Mesenchymal stem cell (in vitro differentiated cells and primary cell): ENCODE measurements around the gene EXOC3.
A peak's percentile ranks its signal among the peaks of the same experiment; 100 is the strongest.
"Not testable (repeated sequence)": the region's sequence is repeated elsewhere in the genome, so short reads cannot be mapped to it uniquely, and the experiment has no call there.

Source experiments
- DNase-seq: peaks from one replicate; pipeline ENCODE4 v3.0.0-alpha.2; 2013
- H2AFZ ChIP-seq: one replicate; pipeline ENCODE4 v1.6.1; 2013; ENCODE audit warnings: low read depth, mild to moderate bottlenecking, control low read depth, inconsistent platforms, low read length, moderate library complexity
- H2AK5ac ChIP-seq: 2 replicates; pipeline ENCODE4 v1.6.1; 2013; ENCODE audit warnings: low read length, moderate library complexity, mild to moderate bottlenecking, inconsistent platforms; ENCODE audit not compliant: severe bottlenecking
- H2BK120ac ChIP-seq: one replicate; pipeline ENCODE4 v1.6.1; 2013; ENCODE audit warnings: low read depth, mild to moderate bottlenecking, inconsistent platforms, low read length, moderate library complexity
- H2BK12ac ChIP-seq, 2 experiments: one replicate each; pipeline ENCODE4 v1.6.1; 2013; ENCODE audit warnings: inconsistent platforms in 2 of 2, low read length in 2 of 2, mild to moderate bottlenecking in 2 of 2, moderate library complexity in 2 of 2, control low read depth in 1 of 2
- H2BK15ac ChIP-seq: one replicate; pipeline ENCODE4 v1.6.1; 2013; ENCODE audit warnings: mild to moderate bottlenecking, low read depth, inconsistent platforms; ENCODE audit not compliant: poor library complexity, severe bottlenecking
- H2BK5ac ChIP-seq: 2 replicates; pipeline ENCODE4 v1.6.1; 2013; ENCODE audit warnings: low read depth, mild to moderate bottlenecking, low read length, control low read depth, inconsistent platforms; ENCODE audit not compliant: poor library complexity, severe bottlenecking
- H3K14ac ChIP-seq, 2 experiments: one replicate each; pipeline ENCODE4 v1.6.1; 2013; ENCODE audit warnings: inconsistent platforms in 2 of 2, low read length in 2 of 2, control low read depth in 1 of 2, mild to moderate bottlenecking in 1 of 2, moderate library complexity in 1 of 2
- H3K18ac ChIP-seq, 2 experiments: one replicate each; pipeline ENCODE4 v1.6.1; 2013; ENCODE audit warnings: inconsistent platforms in 2 of 2, low read length in 2 of 2, control low read depth in 1 of 2, low read depth in 1 of 2, mild to moderate bottlenecking in 1 of 2
- H3K23ac ChIP-seq, 2 experiments: one replicate each; pipeline ENCODE4 v1.6.1; 2013; ENCODE audit warnings: inconsistent platforms in 2 of 2, low read length in 2 of 2, mild to moderate bottlenecking in 2 of 2, moderate library complexity in 2 of 2, control low read depth in 1 of 2
- H3K27ac ChIP-seq: 2 replicates; pipeline ENCODE4 v1.5.1; 2013; ENCODE audit warnings: mild to moderate bottlenecking, moderate library complexity, low read length, control low read depth, inconsistent platforms; ENCODE audit not compliant: poor library complexity, severe bottlenecking
- H3K27me3 ChIP-seq, 2 experiments: 2 replicates each; pipeline versions ENCODE4 v1.6.1 to v1.7.0; 2013; ENCODE audit warnings: low read length in 2 of 2, mild to moderate bottlenecking in 2 of 2, moderate library complexity in 2 of 2, control low read depth in 1 of 2, inconsistent platforms in 1 of 2; ENCODE audit not compliant: control insufficient read depth in 1 of 2, insufficient read depth in 1 of 2
- H3K36me3 ChIP-seq, 2 experiments: 2 replicates each; pipeline versions ENCODE4 v1.6.1 to v1.7.0; 2013; ENCODE audit warnings: low read length in 2 of 2, control low read depth in 1 of 2, inconsistent platforms in 1 of 2, low read depth in 1 of 2, mild to moderate bottlenecking in 1 of 2; ENCODE audit not compliant: insufficient read depth in 2 of 2, control insufficient read depth in 1 of 2
- H3K4ac ChIP-seq, 2 experiments: one replicate each; pipeline ENCODE4 v1.6.1; 2013; ENCODE audit warnings: inconsistent platforms in 2 of 2, low read length in 2 of 2, mild to moderate bottlenecking in 2 of 2, moderate library complexity in 2 of 2, control low read depth in 1 of 2, low read depth in 1 of 2
- H3K4me1 ChIP-seq: 2 replicates; pipeline ENCODE4 v1.6.1; 2013; ENCODE audit warnings: low read depth, low read length, control low read depth; ENCODE audit not compliant: control insufficient read depth, insufficient read depth
- H3K4me2 ChIP-seq: 2 replicates; pipeline ENCODE4 v1.6.1; 2013; ENCODE audit warnings: low read length, mild to moderate bottlenecking, inconsistent platforms; ENCODE audit not compliant: poor library complexity, severe bottlenecking
- H3K4me3 ChIP-seq, 2 experiments: 2 replicates each; pipeline versions ENCODE4 v1.5.1 to v1.7.0; 2013; ENCODE audit warnings: low read length in 2 of 2, mild to moderate bottlenecking in 2 of 2, control low read depth in 1 of 2, low read depth in 1 of 2; ENCODE audit not compliant: insufficient read depth in 1 of 2
- H3K79me1 ChIP-seq: replicated peaks from 2 replicates; pipeline ENCODE4 v1.6.1; 2013; ENCODE audit warnings: mild to moderate bottlenecking, control low read depth, low read length, inconsistent platforms; ENCODE audit not compliant: poor library complexity, severe bottlenecking
- H3K9ac ChIP-seq: 2 replicates; pipeline ENCODE4 v1.7.0; 2013; ENCODE audit warnings: mild to moderate bottlenecking, low read length, moderate library complexity
- H3K9me3 ChIP-seq: 2 replicates; pipeline ENCODE4 v1.7.0; 2013; ENCODE audit warnings: mild to moderate bottlenecking, low read length; ENCODE audit not compliant: control insufficient read depth
- H4K8ac ChIP-seq: one replicate; pipeline ENCODE4 v1.6.1; 2013; ENCODE audit warnings: inconsistent platforms, mild to moderate bottlenecking, low read length, moderate library complexity
- H4K91ac ChIP-seq: one replicate; pipeline ENCODE4 v1.6.1; 2013; ENCODE audit warnings: mild to moderate bottlenecking, low read length, inconsistent platforms
- WGBS: methylation state at CpG from one replicate; pipeline ENCODE4 v1.1.7; 2013; ENCODE audit warnings: mixed read lengths; 5-methylcytosine and 5-hydroxymethylcytosine counted together

The EXOC3 gene

GRCh38 chr5:485946-486491, 43.0 kb downstream of the EXOC3 start:
- Histone ChIP-seq H3K4me3 (no peak overlapping the region), H2BK5ac (no peak overlapping the region), H3K36me3 (no peaks in the 10 kb centered on the region), H4K8ac (no peak overlapping the region), H3K27ac (no peak overlapping the region), H2BK120ac (no peak overlapping the region), H2AFZ (no peak overlapping the region), H3K9me3 (no peaks in the 10 kb centered on the region), H2BK15ac (no peak overlapping the region), H3K4ac (no peak overlapping the region), H3K4me1 (no peaks in the 10 kb centered on the region), H3K9ac (no peak overlapping the region), H3K18ac (no peak overlapping the region), H3K27me3 (peaks cover 8 to 42% of the 10 kb centered on the region in 2 experiments), H2BK12ac (no peak overlapping the region), H2AK5ac (no peak overlapping the region), H3K79me1 (no peaks in the 10 kb centered on the region), H3K14ac (no peak overlapping the region), H4K91ac (peak overlapping the region; percentile 39), H3K4me2 (no peak overlapping the region), H3K23ac (no peak overlapping the region)
- no peak for DNase-seq
- 71% methylated on average over 23 of the region's 23 CpGs for WGBS

- not testable (repeated sequence) for H4K8ac ChIP-seq, H3K36me3 ChIP-seq, H2AFZ ChIP-seq, H3K4me2 ChIP-seq, H3K9me3 ChIP-seq, H3K79me1 ChIP-seq, H3K27ac ChIP-seq, H3K4me1 ChIP-seq, H3K4me3 ChIP-seq, H4K91ac ChIP-seq, H3K4ac ChIP-seq, H2BK120ac ChIP-seq, H2BK12ac ChIP-seq, H3K18ac ChIP-seq, DNase-seq, H2AK5ac ChIP-seq, H3K14ac ChIP-seq, H2BK5ac ChIP-seq, H2BK15ac ChIP-seq, H3K9ac ChIP-seq, H3K23ac ChIP-seq
- WGBS, result 93% methylated on average over 6 of the region's 22 CpGs
- H3K27me3 ChIP-seq, result peaks cover 8 to 40% of the 10 kb centered on the region in 2 experiments
Observed at GRCh38 chr5:486597-486996, 43.6 kb downstream of the EXOC3 start.

DNA sequence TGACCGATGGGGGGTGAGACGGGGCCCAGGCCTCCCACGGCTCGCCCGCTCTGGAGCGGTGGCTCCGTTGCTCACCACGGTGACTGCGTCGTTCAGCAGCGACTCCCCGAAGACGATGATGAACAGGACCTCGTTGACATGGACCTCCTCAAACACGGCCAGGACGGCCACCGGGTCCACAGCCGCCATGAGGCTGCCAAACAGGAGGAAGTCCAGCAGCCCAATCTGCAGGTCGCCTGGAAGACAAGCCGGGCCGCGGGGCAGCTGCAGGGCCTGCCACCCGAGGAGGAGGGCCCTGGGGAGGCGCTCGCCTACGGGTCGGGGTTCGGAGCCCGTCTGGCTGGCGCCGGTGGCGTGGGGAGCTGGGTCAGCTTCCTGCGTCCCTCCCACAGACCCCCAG, 45.3 kb downstream of the EXOC3 start:
- WGBS, result 94% methylated on average over 32 of the region's 33 CpGs
- no peak overlapping the region for H3K4me2 ChIP-seq

DNA sequence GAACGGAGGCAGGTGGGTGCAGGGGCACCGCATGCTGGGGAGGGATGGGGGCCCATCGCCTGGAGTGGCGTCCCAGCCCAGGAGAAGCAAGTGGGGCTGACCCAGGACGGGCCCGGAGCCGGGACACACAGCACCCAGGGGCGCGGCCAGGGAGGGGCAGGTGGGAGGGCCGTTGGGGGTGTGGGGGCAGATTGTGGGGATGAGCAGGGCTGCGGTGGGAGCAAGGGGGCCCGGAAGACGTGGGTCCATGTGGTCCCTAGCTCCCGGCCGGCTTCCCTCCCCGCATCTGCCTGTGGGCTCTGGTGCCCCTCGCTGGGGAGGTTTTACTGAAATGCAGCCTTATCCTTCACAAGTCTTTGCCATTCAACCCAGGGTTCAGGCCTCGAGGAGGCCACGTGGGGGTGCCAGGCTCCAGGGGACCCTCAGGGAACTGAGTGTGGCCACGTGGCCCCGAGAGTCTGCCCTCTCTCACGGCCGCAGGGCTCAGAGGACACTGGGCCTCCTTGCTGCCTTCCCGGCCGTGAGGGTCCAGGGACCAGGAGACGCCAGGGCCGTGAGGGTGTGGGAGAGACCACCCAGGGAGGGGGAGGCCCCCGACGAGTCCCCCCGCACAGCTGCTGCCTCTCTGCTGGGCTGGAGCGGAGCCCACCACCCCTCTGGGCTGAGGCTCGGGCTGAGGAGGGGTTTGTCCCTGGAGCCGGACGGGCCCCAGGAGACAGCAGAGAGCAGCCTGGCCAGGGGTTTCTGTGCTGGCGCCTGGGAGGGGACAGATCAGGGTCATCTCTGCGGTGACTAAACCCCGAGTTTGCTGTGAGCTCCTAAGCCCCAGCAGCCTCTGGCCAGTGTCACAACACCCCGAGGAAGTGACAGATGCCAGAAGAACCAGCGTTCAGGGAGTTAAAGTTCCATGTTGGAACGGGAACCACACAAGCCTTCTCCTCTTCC, 46.0 kb downstream of the EXOC3 start:
- Histone ChIP-seq H4K8ac (no peak overlapping the region), H3K79me1 (no peaks in the 10 kb centered on the region), H3K36me3 (no peaks in the 10 kb centered on the region), H2BK120ac (no peak overlapping the region), H2AK5ac (no peak overlapping the region), H3K4me2 (no peak overlapping the region), H3K4ac (no peak overlapping the region), H3K18ac (no peak overlapping the region), H3K14ac (no peak overlapping the region), H2BK5ac (no peak overlapping the region), H4K91ac (no peak overlapping the region), H3K23ac (peak overlapping the region in 1 of 2 experiments; percentile 83), H3K27ac (no peak overlapping the region), H3K27me3 (peaks cover 13 to 52% of the 10 kb centered on the region in 2 experiments), H3K4me1 (no peaks in the 10 kb centered on the region), H2BK15ac (peak overlapping the region; percentile 23), H3K4me3 (no peak overlapping the region), H3K9ac (no peak overlapping the region), H2AFZ (peak overlapping the region; percentile 42), H2BK12ac (no peak overlapping the region), H3K9me3 (no peaks in the 10 kb centered on the region)
- 74% methylated on average over 37 of the region's 40 CpGs for WGBS
- DNase-seq, result no peak

More for the DNA sequence above, 45.3 kb downstream of the EXOC3 start:
- H2AK5ac ChIP-seq, result no peak overlapping the region
- no peak overlapping the region for H3K14ac ChIP-seq
- H3K9ac ChIP-seq, result no peak overlapping the region
- no peaks in the 10 kb centered on the region for H3K36me3 ChIP-seq
- H4K91ac ChIP-seq, result no peak overlapping the region
- no peak overlapping the region for H4K8ac ChIP-seq
- no peak overlapping the region for H2BK120ac ChIP-seq
- H3K79me1 ChIP-seq, result no peaks in the 10 kb centered on the region
- H2BK15ac ChIP-seq, result no peak overlapping the region
- no peak overlapping the region for H2BK5ac ChIP-seq
- no peak overlapping the region for H3K4me3 ChIP-seq
- H3K9me3 ChIP-seq, result no peaks in the 10 kb centered on the region
- H3K4ac ChIP-seq, result no peak overlapping the region
- no peak for DNase-seq
- no peak overlapping the region for H2BK12ac ChIP-seq
- peaks cover 13 to 47% of the 10 kb centered on the region in 2 experiments for H3K27me3 ChIP-seq
- H2AFZ ChIP-seq, result no peak overlapping the region
- no peak overlapping the region for H3K27ac ChIP-seq
- H3K4me1 ChIP-seq, result no peaks in the 10 kb centered on the region
- no peak overlapping the region for H3K18ac ChIP-seq
- H3K23ac ChIP-seq, result no peak overlapping the region
